H1 (cell line): ENCODE data around the gene RANBP9. TPM values are rescaled to one million over a fixed set of nuclear protein-coding genes. Genes with fewer than 3 reads are reported as not detected.

Source experiments
- YY1 ChIP-seq: IDR thresholded peaks from 2 replicates; pipeline ENCODE4 v1.6.1; 2011; ENCODE audit warnings: low read depth, mild to moderate bottlenecking, low read length
- polyA plus RNA-seq, 7 experiments: library from polyadenylated mRNA; depleted of rRNA in 3 of 7; stranded (reverse) in 5 of 7; unstranded in 2 of 7; fragments of >200 nt in 5 of 7; fragments of 200-250 nt in 2 of 7; gene quantifications; 1 replicate in 5 of 7; 2 replicates in 1 of 7; 4 replicates in 1 of 7; pipeline versions ENCODE4 v1.2.1 to v1.2.3, GENCODE V29; 2011 to 2013; ENCODE audit warnings: missing spikeins in 2 of 7, mixed read lengths in 2 of 7
- total RNA-seq: library from RNA; stranded (reverse); fragmentation: NEBNext Ultra II Directional; extraction: Animal tissue kit (Norgen Biotek cat#: 25700); gene quantifications from 2 replicates; pipeline ENCODE4 v1.2.1, GENCODE V29; 2021

The RANBP9 gene
- total and polyA plus RNA-seq, 2 of the 8 experiments (the other 6 are each of a cell fraction or from before 2014, with no cell fraction given): 13.0 to 36.7 TPM

DNA sequence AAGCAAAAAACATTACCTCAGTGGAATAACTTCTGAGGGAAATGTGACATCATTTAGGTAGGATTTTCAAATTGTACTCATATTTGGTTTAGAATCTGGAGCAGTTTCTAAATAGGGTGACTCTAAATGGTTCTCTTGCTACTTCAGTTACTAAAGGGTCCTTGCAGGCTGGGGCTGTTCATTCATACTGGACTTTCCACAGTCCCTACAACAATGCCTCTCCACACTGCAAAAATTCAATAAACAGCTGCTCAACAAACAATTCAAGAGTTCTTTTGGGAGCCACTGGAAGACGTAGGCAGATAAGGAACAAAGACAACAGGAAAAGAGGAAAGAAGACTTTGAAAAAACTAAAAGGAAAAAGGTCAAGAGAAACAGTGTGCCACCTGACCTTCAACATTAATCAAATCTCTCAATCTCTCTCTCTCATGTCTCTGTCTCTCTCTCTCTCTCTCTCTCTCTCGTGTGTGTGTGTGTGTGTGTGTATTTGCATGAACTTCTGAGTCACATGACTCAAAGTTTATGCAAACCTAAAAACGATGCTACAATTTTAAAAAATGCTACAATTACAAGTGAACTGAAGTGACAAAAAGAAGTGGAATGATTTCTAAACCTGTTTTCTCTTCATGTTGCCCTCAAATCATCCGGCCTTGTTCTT is 82.0 kb downstream of the RANBP9 start (continued):
- TF ChIP-seq YY1: no peak
